Dermis blood vessel endothelial cell (primary cell): ENCODE measurements around the gene ZAP70. TPM values are rescaled to one million over a fixed set of nuclear protein-coding genes. Genes with fewer than 3 reads are reported as not detected.
A peak's percentile ranks its signal among the peaks of the same experiment; 100 is the strongest.
"Not testable (repeated sequence)": the region's sequence is repeated elsewhere in the genome, so short reads cannot be mapped to it uniquely, and the experiment has no call there.

Source experiments
- DNase-seq: peaks from one replicate; pipeline ENCODE4 v3.0.0; 2010
- total RNA-seq: library from RNA; depleted of rRNA; stranded (reverse); fragments of >200 nt; gene quantifications from 2 replicates; pipeline ENCODE4 v1.2.3, GENCODE V29; 2014

The ZAP70 gene
- 0.09 TPM in 1 of 2 replicates, not detected in the other for total RNA-seq

DNA sequence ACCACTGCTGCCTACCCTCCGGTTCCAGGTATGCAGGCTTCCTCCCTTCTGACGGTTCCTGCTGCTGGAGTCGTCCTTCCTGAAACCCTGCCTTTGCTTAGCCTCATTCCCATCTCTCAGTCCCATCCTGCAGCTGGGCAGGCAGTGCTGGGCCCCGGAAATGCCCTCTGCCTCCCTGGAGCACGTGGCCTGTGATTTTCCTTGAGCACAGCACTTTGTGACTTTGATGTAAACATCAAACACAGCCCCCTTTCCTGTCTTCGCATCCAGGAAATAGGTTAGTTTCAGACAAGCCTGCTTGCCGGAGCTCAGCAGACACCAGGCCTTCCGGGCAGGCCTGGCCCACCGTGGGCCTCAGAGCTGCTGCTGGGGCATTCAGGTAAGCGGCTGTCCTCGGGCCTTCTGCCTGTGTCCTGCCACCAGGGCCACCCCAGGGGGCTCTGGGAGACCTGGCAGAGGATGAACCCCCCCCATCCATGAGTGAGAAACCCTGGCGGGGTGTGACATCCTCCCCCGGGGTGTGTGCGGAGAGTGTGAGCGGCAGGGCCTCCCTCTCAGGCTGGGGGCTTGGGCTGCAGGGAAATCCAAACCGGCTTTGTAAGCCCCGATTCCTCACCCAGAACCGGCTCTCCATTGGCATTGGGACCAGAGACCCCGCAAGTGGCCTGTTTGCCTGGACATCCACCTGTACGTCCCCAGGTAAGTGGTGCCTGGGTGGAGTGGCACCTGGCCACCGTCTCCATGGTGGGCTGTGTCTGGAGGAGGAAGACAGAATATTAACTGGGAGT, at the start of gene ZAP70:
TSS of gene ZAP70 (plus strand) at position 281 of the 788 bp plus-strand sequence. CDS start 10,461 bp downstream, outside the sequence.
- DNase-seq = no peak

DNA sequence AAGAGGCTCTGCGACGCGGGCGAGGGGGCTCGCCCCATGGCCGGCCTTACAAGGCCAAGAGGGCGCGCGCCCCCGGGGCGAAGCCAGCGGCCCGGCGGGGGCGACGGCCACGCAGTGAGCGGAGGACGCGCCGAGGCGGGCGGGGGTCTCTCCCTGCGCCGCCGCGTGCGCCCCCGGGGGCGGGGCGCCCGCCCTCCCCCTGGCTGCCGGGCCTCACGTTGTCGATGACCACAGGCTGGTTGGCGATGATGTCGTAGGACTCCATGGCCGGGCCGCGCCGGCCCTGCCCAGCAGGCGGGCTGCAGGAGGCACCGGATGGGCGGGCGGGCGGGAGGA, 49.8 kb upstream of the ZAP70 start:
- DNase-seq = no peak

DNA sequence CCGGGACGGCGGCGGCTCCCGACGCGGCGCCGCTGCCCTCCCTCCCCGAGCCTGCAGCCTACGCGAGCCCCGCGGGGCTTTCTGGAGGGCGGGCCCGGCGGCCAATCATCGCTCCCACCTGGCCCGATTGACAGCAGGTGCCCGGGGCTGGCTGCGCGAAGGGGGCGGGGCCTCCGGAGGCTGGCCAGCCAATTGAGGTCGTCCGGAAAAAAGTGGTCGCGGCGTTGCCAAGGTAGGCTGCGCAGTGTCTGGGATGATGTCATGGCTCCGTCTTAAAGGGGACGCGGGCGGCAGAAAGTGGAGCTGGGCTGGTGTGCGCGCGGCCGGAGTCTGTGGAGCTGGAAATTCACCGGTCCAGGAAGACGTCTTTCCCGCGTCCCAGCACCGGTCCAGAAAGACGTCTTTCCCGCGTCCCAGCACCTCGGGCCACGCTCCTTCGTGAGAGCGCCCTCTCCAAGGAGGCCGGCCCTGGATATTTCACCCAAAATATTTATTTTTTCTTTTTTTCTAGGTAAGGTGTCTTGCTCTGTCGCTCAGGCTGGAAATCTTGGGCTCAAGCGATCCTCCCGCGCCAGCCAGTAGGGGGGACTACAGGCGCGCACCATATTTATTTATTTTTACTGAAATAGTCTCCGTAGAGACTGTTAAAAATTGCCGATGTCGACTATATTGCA, 49.3 kb upstream of the ZAP70 start, which contains the start of gene ACTR1B:
TSS of gene ACTR1B (minus strand) at position 83 of the 674 bp plus-strand sequence. CDS start 154 bp downstream, outside the sequence.
- DNase-seq = peak; percentile 99

DNA sequence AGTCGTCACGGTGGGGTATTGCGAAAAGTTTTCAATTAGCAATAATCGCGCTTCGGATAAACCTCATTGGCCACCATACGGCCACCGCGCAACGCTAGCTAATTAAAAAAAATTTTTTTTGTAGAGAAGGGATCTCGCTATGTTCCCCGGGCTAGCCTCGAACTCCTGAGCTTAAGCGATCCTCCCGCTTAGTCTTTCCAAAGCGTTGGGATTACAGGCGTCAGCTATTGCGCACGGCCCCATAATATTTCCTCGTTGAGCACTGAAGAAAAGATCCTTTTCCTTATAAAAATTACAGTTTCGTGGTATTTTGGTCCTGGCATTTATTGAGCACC, 48.8 kb upstream of the ZAP70 start:
- no peak for DNase-seq

DNA sequence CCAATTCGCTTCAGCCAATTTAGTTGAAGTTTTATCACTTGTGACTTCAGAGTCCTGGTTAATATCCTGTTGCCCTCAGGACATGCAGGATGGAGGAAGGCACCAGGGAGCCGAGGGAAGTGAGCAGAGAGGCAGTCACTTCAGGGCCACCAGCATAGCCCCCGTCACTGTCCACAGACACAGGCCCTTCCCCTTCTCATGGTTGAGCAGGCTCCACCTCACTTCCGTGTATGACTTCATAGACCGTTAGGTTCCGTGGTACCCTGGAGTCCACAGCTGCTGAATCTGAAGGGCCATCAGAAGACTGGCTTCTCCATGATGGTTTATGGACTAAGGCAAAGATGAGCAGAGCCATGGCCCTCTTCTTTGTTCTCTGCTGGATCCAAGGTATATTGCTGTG, 43.9 kb upstream of the ZAP70 start, which contains the start of gene C2orf92:
TSS of gene C2orf92 (plus strand) at position 266 of the 400 bp plus-strand sequence. CDS start at position 342, 76 bp downstream.
- no peak for DNase-seq

DNA sequence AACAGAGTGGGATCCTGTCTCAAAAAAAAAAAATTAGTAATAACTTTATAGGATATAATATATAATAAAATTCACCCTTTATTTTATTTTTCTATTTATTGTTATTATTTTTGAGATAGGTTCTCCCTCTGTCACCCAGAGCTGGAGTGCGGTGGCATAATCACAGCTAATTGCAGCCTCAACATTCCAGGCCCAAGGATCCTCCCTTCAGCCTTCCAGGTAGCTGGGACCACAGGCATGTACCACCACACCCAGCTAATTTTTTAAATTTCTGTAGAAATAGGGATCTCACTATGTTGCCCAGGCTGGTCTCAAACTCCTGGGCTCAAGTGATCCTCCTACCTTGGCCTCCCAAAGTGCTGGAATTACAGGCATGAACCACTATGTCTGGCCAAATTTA, 42.9 kb upstream of the ZAP70 start:
- DNase-seq = no peak

DNA sequence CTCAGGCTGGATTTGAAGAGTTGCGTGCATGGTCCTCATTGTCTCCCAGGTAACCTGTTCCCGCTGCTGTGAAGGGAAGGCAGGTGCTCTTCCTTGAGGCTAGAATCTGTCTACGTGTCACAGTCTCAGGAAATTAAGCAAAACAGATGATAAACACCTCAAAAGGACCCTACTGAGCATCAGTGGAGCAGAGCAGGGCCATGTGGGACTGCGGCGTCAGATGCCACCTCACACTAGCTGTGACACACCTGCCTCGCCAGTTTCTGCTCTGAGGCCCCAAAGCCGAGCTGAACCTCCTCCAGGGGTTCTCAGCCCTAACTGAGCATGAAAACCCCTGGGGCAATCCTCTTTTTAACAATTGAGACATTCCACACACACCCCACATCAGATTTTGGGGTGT, 41.9 kb upstream of the ZAP70 start:
- DNase-seq = no peak

DNA sequence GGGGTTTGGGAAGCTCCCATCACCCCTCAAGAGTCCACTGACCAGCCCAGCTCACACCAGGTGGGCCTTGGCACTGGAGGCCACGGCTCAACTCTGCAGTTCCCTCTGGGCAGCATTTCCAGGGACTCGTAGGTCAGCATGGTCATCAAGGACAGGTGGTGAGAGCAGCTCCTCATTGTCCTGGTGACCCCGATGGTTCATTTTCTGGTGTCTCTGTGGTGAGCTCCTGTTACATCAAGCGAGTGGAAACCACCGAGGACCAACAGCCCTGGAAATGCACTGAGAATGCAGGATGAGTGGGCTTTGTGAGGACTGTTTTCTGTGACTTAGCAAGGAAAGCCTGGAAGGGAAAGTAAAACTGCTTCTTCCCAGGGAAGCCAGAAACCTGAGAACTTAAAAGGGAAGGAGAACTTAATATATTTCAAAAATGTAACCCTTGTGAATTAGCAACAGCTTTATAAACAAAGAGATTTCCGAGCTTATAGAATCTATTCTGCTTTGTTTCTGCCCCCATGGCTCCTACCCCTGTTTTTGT, 40.7 kb upstream of the ZAP70 start:
- DNase-seq = not testable (repeated sequence)

DNA sequence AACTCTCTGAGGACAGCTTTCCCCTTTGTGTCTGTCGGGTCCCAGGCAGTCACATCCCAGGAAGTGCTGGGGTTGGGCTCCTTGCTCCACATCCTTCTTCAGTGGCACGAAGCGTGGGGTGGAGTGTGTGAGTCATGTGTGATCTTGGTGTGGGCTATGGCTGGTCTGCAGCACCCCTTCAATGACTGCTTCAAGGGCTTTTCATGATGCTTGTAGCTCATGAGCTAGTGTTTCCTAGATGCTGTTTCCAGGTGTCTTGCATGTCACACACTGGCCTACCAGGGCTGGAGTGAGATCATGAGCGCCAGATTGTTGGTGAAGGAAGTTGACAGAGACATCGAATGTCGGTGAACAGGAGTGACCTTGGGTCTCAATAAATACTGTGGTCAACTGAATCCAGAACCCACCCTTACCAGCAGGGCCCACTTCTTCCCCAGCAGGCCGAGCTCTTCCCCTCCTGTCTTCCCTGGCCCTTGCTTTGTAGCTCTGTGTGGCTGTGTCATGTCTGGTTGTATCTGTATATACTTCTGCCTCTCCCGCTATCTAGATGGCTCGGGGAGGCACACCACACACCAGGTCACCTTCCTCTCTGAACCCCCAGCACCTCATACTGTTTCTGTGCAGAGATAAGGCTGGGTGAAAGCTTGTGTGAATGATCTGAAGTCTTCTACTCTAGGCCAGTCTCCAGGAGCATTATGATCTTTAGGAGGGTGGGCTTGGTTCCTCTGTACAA, 40.0 kb upstream of the ZAP70 start:
- no peak for DNase-seq

DNA sequence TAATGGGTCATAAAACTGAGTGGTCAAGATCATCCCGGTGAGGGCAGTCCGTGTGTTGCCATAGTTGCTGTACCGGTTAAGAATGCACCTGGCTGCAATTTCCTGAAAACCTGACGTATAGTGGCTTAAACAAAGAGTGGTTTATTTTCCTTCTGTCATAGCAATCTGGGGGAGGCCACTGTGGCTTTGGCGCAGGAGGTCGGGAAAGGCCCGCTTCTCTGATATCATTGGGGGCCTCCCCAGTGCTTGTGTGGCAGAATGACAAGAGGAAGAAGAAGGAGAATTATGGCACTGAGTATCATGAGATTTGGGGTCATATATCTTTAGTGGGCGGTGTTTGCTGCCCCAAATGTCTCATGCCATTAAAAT, 39.5 kb upstream of the ZAP70 start:
- no peak for DNase-seq

DNA sequence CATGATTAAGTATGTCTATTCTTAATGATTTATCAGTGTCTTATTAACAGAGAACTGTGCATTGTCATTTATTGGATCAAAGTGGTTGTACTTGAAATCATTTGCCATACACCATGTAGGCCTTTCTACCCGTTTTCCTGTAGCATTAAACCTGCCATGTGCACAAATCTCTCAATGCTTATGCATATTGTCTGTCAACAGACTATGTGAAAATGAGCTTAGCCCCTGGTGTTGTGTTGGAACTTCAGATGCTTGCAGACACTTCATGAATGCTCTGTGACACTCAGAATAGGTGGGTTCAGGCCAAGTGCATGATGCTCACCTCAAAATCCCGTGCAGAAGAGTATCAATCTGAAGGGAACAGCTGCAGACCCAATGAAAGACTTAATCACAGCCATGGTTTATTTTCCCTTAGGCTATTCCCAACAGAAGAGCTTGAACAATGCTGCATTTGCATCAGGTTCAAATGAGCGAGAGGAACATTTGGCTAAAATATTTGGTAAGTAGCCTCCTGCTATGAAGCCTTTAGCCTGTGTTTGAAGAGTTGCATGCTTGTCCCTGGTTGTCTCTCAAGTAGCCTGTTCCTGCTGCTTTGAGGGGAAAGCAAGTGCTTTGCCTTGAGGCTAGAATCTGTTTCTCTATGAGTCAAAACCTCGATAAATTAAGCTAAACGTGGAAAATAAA, 37.8 kb upstream of the ZAP70 start:
- DNase-seq = no peak

DNA sequence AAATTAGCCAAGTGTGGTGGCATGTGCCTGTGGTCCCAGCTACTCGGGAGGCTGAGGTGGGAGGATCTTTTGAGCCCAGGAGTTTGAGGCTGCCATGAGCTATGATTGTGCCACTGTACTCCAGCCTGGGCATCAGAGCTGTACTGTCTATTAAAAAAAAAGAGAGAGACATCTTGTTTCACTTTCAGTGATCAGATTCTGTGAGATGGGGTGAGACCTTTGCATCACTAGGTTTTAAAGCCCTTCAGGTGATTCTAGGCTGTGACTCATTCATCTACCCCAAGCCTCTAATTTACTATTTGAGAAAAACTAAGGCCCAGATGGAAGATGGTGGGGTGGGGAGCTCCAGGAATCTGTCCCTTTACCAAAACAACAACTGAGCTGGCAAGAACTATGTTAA, 36.8 kb upstream of the ZAP70 start:
- no peak for DNase-seq

DNA sequence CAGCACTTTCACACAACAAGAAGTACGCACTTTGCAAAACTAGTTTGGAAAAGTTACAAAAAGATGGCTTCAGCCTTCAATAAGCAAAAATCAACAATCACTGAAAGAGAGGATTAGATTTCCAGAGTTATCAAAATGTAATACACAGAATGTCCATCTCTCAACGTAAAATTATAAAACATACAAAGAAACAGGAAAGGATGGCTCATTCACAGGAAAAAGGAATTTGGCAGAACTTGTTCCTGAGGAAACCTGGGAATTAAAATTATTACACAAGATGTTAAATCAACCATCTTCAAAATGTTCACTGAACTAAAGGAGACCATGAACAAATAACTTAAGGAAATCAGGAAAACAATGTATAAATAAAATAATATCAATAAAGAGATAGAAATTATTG, 35.9 kb upstream of the ZAP70 start:
- peak; percentile 45 for DNase-seq

DNA sequence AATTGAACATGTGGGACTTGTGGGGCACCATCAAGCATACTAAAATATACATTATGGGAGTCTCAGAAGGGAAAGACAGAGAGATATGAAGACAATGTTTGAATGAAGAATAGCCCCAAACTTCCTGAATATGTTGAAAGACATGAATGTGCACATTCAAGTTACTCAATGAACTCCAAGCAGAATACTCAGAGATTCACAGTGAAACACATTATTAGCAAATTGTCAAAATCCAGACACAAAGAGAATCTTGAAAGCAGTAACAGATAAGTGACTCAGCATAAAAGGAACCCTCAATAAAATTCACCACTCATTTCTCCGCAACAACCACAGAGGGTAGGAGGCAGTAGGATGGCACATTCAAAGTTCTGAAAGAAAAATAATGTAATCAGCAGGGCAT, 35.1 kb upstream of the ZAP70 start:
- no peak for DNase-seq

DNA sequence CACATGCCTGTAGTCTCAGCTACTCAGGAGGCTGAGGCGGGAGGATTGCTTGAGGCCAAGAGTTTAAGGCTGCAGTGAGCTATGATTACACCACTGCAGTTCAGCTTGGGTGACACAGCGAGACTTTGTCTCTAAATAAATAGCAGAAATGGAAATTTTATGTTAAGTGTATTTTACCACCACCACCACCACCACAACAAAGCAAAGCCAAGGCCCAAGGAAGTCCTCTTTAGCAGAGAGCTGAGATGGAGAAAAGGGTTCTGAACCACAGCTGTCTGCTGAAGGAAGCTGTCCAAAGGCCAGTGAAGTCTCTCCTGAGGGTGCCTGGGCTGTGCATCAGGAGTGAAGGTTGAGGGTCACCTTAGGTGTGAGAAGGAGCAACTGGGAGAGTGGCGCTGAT, 26.1 kb upstream of the ZAP70 start:
- DNase-seq = not testable (repeated sequence)

DNA sequence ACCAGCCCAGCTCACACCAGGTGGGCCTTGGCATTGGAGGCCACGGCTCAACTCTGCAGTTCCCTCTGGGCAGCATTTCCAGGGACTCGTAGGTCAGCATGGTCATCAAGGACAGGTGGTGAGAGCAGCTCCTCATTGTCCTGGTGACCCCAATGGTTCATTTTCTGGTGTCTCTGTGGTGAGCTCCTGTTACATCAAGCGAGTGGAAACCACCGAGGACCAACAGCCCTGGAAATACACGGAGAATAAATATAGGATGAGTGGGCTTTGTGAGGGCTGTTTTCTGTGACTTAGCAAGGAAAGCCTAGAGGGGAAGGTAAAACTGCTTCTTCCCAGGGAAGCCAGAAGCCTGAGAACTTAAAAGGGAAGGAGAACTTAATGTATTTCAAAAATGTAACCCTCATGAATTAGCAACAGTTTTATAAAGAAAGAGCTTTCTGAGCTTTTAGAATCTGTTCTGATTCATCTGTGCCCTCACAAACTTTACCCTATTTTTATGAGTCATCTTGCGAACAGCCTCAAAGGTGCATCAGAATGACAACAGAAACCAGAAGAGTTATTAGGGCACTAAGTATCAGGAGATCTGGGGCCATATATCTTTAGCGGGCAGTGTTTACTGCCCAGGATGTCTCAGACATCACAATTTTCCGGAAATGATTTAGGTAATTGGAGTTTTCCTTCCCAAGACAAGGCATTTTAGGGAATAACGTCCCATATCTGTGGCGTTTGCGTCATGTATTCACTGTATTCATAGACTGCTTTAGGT, 25.1 kb upstream of the ZAP70 start:
- DNase-seq = no peak

DNA sequence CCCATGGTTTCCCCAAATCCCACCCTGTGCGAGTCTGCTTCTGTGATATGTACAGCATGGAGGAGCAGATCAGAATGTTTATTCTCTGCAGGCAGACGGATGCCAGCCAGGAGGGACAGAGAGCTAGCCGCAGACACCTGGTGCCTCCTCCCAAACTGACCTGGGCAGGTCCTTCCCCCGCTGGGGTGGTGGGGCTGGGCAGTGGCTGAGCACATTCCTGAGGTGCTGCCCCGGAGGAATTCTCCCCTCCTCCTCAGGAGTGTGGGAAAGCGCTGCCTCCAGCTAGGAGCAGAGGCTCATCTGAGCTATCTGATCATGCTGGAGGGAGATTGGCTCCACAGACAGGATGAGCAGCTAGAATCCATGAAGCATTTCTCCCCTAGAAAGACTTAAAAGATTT, 22.2 kb upstream of the ZAP70 start:
- no peak for DNase-seq

DNA sequence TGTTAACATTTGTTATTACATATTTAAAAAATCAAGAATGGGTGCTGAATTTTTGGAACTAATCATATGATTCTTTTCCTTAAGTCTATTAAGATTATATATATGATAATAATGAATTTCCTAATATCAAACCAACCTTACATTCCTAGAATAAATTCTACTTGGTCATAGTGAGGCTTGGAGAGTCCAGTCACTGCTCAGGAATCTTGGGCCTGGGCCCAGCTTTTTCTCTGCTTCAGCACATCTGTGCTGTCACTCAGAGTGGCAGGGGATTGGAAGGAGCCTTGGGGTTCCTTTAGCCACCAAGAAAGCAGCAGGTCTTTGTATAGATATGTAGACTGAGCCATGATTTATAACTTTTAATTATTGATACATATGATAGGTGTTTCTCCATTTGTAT, 19.9 kb upstream of the ZAP70 start:
- no peak for DNase-seq

DNA sequence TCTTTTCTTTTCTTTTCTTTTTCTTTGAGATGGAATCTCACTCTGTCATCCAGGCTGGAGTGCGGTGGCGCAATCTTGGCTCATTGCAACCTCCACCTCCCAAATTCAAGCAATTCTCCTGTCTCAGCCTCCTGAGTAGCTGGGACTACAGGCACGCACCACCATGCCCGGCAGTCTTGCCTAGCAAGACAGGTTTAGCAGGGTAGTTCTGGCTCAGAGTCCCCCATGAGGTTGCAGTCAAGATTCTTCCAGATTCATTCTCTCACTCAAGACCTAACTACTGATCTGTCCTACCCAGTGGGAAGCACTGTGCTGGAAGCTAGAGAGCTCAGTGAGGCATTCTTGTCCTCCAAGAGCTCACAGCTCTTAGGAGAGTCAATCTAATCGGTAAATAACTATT, 17.6 kb upstream of the ZAP70 start:
- DNase-seq = no peak

DNA sequence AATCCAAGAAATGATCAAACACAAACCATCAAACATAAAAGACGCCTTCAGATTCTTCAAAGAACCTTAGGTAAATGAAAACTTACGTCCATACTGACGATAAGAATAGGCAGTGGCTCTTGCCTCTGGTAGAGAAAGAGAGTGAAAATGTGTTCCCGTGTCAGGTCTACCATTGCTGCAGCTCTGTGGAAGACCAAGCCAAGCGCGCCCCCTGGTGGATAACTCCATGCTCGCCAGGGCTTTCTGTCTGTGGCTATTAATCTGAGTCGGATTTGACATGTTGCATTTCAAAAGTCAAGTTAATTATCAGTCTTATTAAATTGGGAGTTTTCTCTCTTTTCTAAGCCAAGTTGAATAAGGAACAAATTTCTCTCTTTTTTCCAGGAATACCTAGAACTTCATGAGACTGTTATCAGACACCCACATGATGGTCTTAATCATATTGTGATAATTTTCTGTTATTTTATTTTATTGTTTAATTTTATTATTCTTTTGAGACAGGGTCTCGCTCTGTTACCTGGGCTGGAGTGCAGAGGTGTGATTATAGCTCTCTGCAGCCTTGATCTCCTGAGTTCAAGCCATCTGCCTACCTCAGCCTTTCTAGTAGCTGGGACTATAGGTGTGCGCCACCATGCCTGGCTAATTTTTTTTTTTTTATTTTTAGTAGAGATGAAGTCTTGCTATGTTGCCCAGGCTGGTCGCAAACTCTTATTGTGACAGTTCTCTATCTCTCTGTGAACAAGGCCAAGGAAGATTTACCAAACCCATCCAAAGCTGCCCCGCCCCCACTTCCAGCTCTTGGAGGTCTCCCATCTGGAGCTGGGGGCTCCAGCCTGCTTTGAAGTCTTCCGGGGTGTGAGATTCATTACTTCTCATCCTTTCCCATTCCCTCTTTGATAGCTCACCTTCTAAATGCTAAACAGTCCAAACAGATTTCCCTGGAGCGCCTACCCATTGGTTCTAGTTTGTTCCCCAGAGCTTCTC, 15.8 kb upstream of the ZAP70 start:
- peak; percentile 92 for DNase-seq

DNA sequence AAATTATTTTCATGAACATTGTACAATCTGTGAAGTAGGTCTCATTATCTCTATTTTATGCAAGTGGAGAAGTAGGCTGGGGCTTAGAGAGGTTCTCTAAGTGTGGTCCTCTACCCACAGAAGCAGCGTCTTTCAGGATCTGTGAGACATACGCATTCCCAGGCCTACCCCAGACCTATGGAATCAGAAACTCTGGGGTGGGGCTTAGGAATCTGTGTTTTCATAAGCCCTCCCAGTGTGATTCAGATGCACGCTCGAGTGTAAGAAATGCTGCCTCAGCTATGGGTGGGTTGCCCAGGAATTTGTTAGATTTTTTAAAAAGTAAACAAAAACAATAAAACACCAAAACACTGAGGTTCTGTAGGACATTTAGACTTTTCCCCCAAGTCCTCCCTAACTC, 14.8 kb upstream of the ZAP70 start:
- DNase-seq = no peak
